Esophagus squamous epithelium (tissue), 4 donors: Measurements from ENCODE around the gene CD58.

Experiments
- CTCF ChIP-seq, 6 experiments: fragments of 450-650 bp in 4 of 6; fragments of 200-600 bp in 2 of 6; sonication (generic) in 2 of 6; IDR thresholded peaks; one replicate each; pipeline ENCODE4 v1.5.1; 2016 to 2019; ENCODE audit warnings: antibody characterized with exemption in 6 of 6, mild to moderate bottlenecking in 4 of 6, moderate library complexity in 4 of 6
- POLR2A ChIP-seq, 4 donors: fragments of 450-650 bp; IDR thresholded peaks; one replicate each; pipeline ENCODE4 v1.6.1; 2017; ENCODE audit warnings: antibody characterized with exemption in 4 of 4, mild to moderate bottlenecking in 4 of 4, moderate library complexity in 3 of 4

- TF ChIP-seq CTCF (IDR thresholded peaks at IDR 0.05) (peak; percentile 52 to 76 (median 72)), POLR2A (IDR thresholded peaks at IDR 0.05) (peak in 2 of 4 donors; percentile 59 to 90)
These were observed at the start of gene CD58 for GRCh38 chr1:116570358-116571214.
